Measurements from ENCODE around the gene USP15.

USP15 gene

DNA sequence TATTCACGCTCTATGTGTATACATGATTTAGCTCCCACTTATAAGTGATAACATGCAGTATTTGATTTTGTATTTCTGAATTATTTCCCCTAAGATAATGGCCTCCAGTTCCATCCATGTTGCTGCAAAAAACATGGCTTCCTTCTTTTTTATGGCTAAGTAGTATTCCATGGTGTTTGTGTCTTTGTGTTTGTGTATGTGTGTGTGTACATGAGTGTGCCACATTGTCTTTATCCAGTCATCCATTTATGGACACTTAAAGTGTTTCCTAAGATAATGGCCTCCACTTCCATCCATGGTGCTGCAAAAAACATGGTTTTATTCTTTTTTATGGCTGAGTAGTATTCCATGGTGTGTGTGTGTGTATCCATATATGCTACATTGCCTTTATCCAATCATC lies 25.1 kb downstream of the USP15 start:
- no peak for DNase-seq

DNA sequence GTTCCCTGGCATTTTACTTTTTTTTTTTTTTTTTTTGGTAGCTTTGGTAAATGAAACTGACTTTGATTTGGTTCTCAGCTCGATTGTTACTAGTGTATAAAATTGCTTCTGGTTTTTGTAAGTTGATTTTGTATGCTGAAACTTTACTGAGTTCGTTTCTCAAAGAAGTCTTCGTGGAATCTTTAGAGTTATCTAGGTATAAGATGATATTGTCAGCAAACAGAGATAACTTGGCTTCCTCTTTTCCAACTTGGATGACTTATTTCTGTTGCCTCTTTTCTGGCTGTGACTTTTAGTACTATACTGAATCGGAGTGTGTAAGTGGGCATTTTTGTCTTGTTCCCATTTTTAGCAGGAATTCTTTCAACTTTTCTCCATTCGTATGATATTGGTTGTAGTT lies 28.1 kb downstream of the USP15 start:
- no peak for DNase-seq

DNA sequence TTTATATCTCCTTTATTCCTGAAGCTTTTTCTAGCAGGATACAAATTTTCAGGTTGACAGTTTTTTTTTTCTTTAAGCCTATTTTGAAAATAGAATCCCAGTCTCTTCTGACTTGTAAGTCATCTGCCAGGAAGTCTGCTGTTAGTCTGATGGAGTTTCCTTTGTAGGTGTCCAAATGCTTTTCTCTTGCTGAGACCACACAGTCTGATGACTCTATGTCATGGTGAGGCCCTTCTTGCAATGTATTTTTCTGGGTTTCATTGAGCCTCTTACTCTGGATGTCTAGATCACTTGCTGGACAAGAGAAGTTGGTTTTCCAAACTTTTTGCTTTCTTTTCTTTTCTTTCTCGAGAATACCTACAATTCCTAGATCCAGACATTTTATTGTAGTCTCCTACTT lies 30.6 kb downstream of the USP15 start:
- no peak for DNase-seq

DNA sequence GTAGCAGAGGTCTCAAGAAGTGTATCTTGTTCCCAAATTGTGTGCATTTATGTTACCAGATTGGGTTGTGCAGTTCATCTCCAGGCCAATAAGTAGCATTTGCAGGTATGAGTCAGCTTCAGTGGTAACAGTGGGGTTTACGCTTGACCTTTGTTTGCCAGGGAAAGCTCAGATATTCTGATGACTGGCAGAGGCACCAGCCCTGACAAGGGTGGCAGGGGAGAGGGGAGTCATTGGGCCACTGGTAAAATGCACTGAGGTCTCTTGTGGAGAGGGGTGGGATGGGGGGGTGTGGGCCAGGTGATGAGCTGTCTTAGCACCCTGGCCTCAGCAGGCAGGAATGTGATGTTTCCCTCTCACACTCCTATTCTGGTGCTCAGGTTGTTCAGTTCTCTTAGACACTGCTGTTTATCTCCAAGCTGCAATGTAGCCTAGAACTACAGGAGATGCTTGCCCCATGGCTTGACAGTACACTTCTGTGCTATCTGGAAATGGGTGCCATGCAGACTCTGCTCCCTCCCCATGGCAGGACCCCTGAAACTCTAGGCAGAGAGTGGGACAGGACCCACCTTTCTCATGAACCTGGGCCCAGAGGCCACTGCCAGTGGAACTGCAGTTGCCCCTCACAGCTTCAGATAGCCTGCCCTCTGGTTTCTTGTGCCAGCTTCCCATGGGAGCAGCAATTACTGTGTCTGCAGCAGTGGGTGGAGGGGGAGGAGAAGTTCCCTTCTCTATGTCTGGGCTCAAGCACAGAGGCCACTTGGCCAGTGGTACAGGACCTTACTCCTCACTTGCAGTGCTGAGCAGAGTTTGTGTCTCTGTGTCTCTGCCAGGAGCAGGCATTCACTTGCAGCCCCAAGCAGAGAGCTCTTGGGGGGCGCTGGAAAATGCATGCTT lies 31.9 kb downstream of the USP15 start:
- no peak for DNase-seq

DNA sequence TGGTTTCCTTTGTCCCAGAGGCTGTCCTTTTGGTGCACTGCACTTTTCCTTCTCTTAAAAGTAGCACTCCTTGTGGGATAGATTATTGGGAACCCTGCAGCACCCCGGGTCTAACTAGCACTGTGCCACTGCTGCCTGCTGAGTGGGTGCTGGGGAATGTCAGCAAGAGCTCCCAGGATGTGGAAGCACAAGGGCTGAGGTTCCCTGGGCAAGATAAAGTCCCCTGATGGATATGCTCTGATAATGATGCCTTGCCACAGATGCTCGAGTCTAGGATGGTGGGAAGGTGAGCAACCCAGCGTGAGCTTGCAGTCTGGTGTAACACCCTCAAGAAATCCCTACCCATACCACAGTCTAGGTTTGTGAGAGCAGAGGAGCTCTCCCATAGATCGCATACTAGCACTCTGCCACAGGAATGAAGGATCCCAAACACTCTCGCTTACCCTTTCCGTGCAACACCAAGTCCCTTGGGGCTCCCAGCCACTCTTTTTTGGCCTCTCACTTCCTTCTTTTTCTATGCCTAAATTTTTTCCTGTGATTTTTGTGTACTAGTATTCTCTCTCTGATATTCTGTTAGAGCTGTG lies 32.6 kb downstream of the USP15 start:
- no peak for DNase-seq

DNA sequence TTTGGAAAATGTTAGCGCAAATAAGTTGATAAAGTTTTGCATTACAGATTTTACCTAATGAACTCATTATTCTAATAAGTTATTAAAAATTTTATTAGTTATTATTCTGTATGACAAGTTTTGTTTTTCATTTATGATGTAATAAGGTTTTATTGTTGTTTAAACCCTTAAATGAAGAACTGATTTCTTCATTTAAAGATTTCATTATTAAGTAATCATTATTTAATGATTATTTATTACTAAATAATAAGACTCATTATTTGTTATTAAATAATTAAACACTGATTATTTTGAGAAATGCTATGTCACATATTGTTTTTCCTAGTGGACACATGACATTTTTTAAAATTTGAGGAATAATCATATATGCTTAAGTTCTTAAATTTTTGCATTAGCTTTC lies 34.2 kb downstream of the USP15 start:
- no peak for DNase-seq

DNA sequence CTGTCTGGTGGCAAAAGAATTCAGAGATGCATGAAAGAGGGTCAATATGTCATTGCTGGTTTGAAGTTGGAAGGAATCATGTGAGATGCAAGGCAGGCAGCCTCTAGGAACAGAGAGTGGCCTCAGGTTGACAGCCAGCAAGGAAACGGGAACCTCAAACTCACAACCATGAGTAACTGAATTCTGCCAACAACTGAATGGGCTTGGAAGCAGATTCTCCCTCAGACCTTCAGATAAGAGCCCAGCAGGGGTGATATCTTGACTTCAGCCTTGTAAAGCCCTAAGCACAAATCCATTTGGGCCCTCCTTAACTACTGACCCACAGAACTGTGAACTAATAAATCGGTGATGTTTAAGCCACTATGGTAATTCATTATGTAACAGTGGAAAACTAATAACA lies 35.8 kb downstream of the USP15 start:
- no peak for DNase-seq

DNA sequence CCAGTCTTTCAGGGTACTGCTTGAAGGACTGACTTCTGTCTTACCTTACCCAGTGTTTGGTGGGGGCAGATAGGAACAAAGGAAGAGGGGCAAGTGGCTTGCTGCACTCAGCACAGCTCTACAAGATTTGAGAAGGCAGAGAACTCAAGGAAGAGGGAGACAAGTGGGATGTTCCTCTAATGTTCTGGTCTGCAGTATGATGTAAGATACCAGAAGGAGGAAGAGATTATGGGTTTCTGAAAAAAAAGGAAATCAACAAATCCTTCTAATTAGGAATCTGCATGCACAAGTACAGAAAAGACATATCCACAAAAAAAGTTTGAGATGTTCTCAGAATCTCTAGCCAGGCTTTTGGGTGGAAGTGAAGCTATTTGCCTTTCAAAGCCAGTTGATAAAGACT lies 37.1 kb downstream of the USP15 start:
- DNase-seq, result no peak

DNA sequence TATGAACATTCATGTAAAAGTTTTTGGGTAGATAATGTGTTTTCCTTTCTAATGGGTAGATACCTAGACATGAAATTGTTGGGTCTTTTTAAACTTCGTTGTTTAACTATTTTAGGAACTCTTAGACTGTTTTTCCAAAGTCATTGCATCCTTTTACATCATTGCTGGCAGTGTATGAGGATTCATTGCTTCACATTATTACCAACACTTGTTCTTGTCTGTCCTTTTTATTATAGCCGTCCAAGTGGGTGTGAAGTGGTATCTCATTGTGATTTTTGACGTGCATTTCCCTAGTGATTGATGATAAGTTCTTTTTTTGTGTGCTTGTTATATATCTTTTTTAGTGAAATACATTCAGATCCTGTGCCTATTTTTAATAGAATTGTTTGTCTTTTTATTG lies 39.4 kb downstream of the USP15 start:
- no peak for DNase-seq

DNA sequence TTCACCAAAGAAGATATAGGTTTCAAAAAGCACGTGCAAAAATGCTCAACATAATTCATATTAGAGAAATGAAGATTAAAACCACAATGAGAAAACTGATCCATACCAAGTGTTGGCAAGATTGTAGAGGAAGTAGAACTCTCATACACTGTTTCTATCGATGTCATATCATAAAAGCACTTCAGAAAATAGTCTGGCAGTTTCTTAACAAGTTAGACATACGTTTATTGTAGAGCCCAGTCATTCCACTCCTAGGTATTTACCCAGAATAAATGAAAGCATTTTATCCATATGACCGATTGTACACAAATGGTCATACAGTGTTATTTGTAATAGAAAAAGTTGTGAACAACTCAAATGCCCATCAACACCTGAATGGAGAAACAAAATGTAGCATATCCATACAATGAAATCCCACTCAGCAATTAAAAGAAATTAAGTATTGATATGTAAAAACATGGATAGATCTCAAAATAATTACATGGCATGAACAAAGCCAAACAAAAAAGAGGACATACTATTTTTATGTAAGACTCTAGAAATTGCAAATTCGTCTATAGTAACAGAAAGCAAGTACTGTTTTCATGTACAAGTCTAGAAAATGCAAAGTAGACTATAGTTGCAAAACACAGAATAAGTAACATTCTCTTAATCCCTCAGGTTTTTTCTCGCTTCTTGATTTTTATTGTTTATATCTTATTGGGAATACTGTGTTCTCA lies 41.0 kb downstream of the USP15 start:
- no peak for DNase-seq

DNA sequence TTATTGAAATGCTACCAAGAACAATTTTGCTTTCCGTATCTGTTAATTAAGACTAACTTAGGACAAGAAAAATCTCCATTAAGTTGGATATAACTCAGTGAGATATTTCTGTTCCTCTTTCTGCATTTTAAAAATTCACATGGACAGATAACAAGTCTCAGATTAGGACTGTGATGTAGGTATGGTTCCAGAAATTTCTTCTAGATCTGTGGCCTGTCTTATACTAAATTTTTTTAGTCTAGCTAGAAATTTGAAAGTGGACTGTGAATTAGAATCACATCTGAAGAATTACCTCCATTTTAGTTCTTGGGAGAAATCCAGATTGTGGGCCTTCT lies 41.6 kb downstream of the USP15 start:
- no peak for DNase-seq

DNA sequence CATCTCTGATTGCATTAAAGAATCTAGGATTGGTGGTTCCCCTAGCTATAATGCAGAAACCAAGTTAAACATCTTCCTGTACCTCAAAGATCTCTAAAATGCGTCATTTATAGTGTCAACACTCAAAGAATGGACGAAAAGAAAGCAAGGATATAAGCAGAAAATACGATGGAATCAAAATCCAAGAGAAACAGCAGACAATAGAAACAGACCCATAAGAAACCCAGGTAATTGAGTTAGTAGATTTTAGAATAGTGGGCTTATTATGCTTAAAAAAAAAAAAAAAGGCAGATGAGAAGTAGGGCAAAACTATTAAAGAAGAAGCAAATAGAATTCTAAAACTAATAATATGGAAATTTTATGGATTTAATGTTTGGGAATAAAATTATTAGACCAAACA lies 44.4 kb downstream of the USP15 start:
- DNase-seq, result no peak

DNA sequence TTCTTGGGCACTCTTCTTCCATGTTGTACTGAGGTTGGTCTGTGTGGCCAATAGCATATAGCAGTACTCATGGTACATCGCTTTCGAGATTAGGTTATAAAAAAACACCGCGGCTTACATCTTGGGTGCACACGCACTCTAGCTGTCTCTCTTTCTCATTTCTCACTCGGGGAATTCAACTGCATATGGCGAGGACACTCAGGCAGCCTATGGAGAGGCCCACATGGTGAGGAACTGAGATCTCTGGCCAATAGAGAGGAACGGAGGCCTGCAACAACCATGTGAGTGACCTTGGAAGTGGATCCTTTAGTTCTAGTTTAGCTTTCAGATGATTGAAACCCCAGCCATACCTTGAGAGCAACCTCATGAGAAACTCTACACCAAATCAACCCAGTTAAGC lies 45.6 kb downstream of the USP15 start:
- no peak for DNase-seq

DNA sequence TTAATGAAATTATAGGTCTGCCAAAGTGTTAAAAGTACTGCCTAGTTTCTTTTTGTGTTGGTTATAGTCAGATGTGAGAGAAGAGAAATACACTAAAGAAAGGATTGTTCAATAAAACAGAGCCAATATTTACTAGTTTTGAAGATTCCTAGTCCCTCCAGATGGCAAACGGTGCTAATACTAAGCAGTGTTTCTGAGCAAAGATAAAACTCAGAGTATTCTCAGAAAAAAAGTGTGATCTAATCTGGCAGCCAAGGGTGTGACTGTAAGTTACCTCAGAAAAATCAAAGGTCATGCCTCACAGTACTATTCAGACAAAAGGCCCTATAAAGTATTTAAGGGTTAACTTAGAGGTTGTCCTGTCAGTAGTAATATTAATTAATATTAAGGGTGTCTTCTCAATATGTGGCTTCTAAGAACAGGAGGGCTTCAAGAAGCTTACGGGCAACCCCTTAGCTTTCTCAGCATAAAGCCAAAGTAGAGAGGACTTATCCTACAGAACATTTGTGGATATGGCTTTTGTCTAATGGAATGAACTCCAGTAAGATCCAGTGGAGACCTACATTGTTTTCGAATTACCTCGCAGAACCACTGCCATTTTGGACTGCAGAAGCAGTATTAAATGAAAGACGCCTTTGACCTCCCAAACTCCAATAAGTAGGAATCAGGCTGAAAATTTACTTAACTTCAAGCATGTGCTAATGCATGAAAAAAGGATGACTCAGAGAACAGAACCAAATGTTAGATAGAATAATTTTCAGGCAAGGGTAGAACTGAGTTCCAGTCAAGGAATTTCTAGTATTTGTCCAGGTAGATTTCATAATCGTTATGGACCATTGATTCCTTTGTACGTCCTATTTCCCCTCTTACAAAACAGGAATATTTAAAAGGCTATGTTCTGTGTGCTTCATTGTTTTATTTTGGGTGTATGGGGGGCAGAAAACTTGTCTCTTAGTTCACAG lies 46.6 kb downstream of the USP15 start:
- no peak for DNase-seq

DNA sequence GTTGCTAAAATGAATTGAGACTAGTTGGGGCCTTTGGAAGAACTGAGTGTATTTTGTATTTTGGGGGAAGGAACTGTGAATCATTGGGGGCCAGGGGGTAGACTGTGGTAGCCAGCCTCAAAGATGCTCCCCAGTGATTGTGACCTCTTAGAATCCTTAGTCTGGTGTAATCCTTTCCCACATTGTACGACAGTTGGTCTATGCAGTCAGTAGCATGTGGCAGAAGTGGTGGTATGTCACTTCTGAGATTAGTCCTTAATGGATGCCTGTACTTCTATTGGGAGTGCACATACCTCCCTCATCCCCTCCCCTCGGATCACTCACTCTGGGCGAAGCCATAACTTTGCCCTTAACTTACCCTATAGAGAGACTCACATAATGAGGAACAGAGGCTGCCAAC lies 48.0 kb downstream of the USP15 start:
- DNase-seq, result no peak

DNA sequence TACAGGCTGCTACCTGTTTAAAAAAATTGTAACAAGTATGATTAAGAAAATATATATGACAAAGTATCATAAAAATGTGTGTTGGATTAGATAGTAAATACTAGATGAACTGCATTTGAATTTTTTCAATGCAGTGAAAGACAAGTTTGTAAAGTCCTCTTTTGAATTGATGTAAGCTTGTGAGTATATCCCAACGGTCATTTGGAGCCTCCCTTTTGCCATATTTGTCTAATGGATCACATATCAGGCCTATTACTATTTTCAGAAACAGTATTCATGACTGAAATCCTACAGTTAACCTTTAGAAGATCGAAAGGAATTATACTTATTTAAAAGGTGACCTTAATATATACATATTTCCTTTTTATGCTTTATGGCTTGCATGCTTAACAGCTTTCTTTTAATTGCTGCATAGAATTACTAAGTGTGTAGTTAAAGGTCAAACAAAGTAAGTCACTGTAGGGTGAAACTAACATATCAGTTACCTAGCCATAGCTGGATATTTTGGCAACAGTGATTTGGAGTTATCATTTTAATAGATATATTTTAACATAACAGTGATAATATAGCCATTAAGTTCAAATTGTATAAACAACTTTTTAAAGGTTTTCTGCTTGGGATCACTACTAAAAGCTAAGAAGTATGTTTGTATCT lies 53.6 kb downstream of the USP15 start:
- no peak for DNase-seq

DNA sequence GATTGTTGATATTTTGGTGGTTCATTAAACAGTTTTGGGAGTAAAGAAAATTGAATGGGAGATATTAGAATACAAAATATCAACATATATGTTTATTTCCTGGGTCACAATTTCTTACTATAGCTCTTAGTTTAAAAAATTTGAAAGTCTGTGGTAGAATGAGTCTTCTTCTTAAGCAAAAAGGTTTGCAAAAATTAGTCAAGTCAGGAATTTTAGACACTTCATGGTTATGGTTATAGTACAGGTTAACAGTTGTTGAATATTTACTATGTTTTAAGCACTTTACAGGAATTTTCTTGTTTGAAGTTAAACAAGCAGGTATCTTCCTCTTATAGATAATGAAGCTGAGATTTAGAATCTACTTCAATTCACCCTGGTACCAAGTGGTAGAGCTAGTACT lies 56.8 kb downstream of the USP15 start:
- no peak for DNase-seq

DNA sequence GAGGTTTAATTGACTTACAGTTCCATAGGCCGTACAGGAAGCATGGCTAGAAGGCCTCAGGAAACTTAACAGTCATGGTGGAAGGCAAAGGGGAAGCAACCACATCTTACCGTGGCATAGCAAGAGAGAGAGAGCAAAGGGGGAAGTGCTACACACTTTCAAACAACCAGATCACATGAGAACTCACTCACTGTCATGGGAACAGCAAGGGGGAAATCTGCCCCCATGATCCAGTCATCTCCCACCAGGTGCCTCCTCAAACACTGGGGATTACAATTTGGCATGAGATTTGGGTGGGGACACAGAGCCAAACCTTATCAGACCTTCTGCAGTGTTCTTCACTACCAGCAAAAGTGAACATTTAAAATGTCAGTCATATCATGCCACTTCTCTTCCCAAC lies 58.9 kb downstream of the USP15 start:
- DNase-seq, result no peak

DNA sequence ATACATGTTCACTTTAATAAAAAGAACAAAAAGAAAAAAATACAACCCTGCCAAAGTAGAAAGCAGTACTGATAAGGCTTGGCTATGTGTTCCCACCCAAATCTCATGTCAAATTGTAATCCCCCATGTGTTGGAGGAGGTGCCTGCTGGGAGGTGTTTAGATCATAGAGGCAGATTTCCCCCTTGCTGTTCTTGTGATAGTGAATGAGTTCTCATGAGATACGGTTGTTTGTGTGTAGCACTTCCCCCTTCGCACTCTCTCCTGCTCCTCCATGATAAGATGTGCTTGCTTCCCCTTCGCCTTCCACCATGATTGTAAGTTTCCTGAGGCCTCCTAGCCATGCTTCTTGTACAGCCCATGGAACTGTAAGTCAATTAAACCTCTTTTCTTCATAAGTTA lies 59.9 kb downstream of the USP15 start:
- no peak for DNase-seq

DNA sequence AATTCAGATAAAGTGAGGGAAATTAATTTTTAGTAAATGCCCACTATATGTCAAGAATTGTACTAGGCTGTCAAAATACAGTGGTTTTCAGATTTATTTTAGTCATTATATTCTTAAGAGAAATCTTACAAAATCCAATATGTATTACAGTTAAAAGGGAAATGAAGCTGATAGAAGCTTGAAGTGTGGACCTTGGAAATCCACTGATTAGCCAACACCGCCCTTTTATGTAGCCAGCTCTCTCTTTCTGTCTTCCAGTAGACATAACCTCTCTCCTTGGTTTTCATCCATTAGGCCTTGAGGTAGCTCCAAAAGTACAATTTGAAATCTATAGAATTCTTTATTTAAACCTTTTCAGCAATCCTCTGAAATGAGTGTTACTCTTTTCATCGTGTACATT lies 63.2 kb downstream of the USP15 start:
- no peak for DNase-seq

DNA sequence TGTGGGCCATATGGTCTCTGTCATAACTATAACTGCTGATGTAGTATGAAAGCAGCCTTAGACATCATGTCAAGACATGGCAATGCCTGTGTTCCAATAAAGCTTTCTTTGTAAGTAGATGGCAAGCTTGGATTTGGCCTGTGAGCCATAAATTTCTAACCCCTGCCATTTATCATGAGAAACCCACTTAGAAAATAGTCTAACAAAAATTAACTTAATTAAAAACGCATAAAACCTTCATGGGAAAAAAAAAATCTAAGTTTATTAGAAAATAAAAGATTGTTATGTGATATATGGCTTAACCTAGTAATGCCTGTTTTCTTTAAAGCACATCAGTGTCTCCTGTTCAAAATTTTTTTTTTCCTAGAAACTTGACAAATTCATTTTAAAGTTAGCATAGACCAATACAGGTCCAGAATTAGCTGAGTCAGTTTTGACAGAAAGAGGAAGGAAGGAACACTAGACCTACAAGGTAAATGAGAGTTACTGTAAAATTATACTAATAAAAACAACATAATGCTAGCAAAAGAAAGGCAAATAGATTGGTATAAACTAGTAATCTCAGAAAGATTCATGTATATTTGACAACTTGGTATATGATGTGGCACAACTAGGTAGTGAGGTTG lies 68.2 kb downstream of the USP15 start:
- no peak for DNase-seq

DNA sequence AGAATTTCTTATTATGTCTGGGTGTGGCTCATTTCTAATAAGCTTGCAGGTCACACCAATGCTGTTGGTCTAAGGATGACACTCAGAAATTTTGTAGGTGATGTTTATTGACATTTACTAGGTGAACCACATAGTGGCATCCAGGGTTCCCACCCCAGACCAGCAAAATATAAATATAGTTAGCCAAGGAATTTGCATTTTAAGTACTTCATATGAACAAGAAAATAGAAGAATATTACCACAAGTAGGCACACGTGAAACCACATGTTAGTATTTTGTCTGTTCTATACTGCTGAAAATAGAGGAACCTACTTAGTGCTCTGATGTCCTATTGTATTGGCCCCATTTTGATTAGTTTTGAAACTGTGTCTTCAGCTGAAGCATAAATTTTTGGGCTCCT lies 71.1 kb downstream of the USP15 start:
- DNase-seq, result no peak
